GM23338 (cell line): ENCODE results near the gene YWHAB.

Experiments used
- CTCF ChIP-seq, 2 experiments: fragments of 200-600 bp in 1 of 2; sonication (generic) in 1 of 2; conservative IDR thresholded peaks; 2 replicates each; pipeline versions ENCODE4 v1.5.1 to v1.6.1; 2016 to 2017; ENCODE audit warnings: antibody characterized with exemption in 2 of 2, low read depth in 2 of 2, mild to moderate bottlenecking in 2 of 2, moderate library complexity in 1 of 2
- POLR2AphosphoS5 ChIP-seq: IDR thresholded peaks from 2 replicates; pipeline ENCODE4 v1.6.1; 2016; ENCODE audit warnings: antibody characterized with exemption, low read depth

- TF ChIP-seq CTCF (conservative IDR thresholded peaks at IDR 0.05; ENCODE audit: low read depth in 2 of 2) = no peak
- TF ChIP-seq POLR2AphosphoS5 = no peak
Observed at GRCh38 chr20:44943828-44944227, 58.3 kb downstream of the YWHAB start.
